A549 (cell line): Measurements from ENCODE around the gene DNAJC3. TPM values are rescaled to one million over a fixed set of nuclear protein-coding genes. Genes with fewer than 3 reads are reported as not detected.

Source experiments
- ATAC-seq, 2 experiments: fragments of 200-7000 bp in 1 of 2; fragments of >200 bp in 1 of 2; cut with Nextera tagmentation in 1 of 2; cut with Tn5 transposase in 1 of 2; 3 replicates each; pipeline versions ENCODE4 v1.8.0 to v1.9.1; 2018 to 2020; ENCODE audit warnings: mild to moderate bottlenecking in 1 of 2, moderate library complexity in 1 of 2
- CTCF ChIA-PET: fragments of 300-600 bp; sonication (Branson Sonifier 250); formaldehyde crosslinking; extraction: SDS; loops from one replicate; lab custom pipeline; 2021; ENCODE audit warnings: antibody characterized with exemption, inconsistent platforms; lab: Yijun Ruan, JAX
- POLR2A ChIA-PET: fragments of 350-600 bp; formaldehyde crosslinking; extraction: SDS; loops from one replicate; lab custom pipeline; 2021; ENCODE audit warnings: antibody characterized with exemption, inconsistent platforms; lab: Yijun Ruan, JAX
- DNase-seq, 2 experiments: peaks; one replicate each; pipeline versions ENCODE4 v3.0.0 to v3.0.0-alpha.2; 2011 to 2016; ENCODE audit warnings: low read depth in 1 of 2, low spot score in 1 of 2
- FAIRE-seq: peaks from 2 replicates; lab custom pipeline; 2011; peaks lifted over from hg19 to GRCh38; lab: Jason Lieb, UNC
- H3K27ac ChIP-seq, 2 experiments: fragments of >200 bp; sonication (Bioruptor Twin); formaldehyde crosslinking; 3 replicates each; pipeline ENCODE4 v1.5.1; 2016 to 2017
- H3K4me1 ChIP-seq: fragments of >200 bp; sonication (Bioruptor Twin); formaldehyde crosslinking; 3 replicates; pipeline ENCODE4 v1.6.1; 2016
- H3K4me2 ChIP-seq: fragments of >200 bp; sonication (Bioruptor Twin); formaldehyde crosslinking; 3 replicates; pipeline ENCODE4 v1.6.1; 2016
- H3K4me3 ChIP-seq: fragments of >200 bp; sonication (Bioruptor Twin); formaldehyde crosslinking; 3 replicates; pipeline ENCODE4 v1.5.1; 2016
- H3K9me3 ChIP-seq: fragments of >200 bp; sonication (Bioruptor Twin); formaldehyde crosslinking; 3 replicates; pipeline ENCODE4 v1.6.1; 2016
- BCL3 ChIP-seq: fragments of >200 bp; sonication (Bioruptor Twin); formaldehyde crosslinking; IDR thresholded peaks from 3 replicates; pipeline ENCODE4 v1.6.1; 2016
- BHLHE40 ChIP-seq: IDR thresholded peaks from 2 replicates; pipeline ENCODE4 v1.6.1; 2012; ENCODE audit warnings: low read depth, low read length, inconsistent platforms
- CBX2 ChIP-seq: fragments of 200-600 bp; sonication (generic); IDR thresholded peaks from 2 replicates; pipeline ENCODE4 v1.6.1; 2016; ENCODE audit warnings: low read depth, mild to moderate bottlenecking, borderline replicate concordance
- CEBPB ChIP-seq, 2 experiments: fragments of >200 bp in 1 of 2; sonication (Bioruptor Twin) in 1 of 2; formaldehyde crosslinking in 1 of 2; IDR thresholded peaks; 2 replicates each; pipeline ENCODE4 v1.6.1; 2012 to 2016
- CTCF ChIP-seq: fragments of >200 bp; sonication (Bioruptor Twin); formaldehyde crosslinking; IDR thresholded peaks from 3 replicates; pipeline ENCODE4 v1.5.1; 2016
- EHF ChIP-seq: fragments of 250-450 bp; sonication (Bioruptor Pico); IDR thresholded peaks from 2 replicates; pipeline ENCODE4 v1.5.0; 2020; ENCODE audit warnings: mild to moderate bottlenecking
- EP300 ChIP-seq, 2 experiments: fragments of >200 bp; sonication (Bioruptor Twin); formaldehyde crosslinking; IDR thresholded peaks; 2 replicates in 1 of 2; 3 replicates in 1 of 2; pipeline ENCODE4 v1.6.1; 2016 to 2017
- ESRRA ChIP-seq: fragments of 150-350 bp; IDR thresholded peaks from 2 replicates; pipeline ENCODE4 v1.6.1; 2014; ENCODE audit warnings: mild to moderate bottlenecking, low read length, borderline replicate concordance
- FOSL2 ChIP-seq, 2 experiments: fragments of 450-650 bp in 1 of 2; fragments of >200 bp in 1 of 2; sonication (Bioruptor Twin) in 1 of 2; formaldehyde crosslinking; IDR thresholded peaks; 2 replicates each; pipeline versions ENCODE4 v1.5.0 to v1.6.1; 2016 to 2020; ENCODE audit warnings: mild to moderate bottlenecking in 1 of 2, moderate library complexity in 1 of 2
- FOXS1 ChIP-seq: fragments of 250-450 bp; sonication (Bioruptor Pico); IDR thresholded peaks from 2 replicates; pipeline ENCODE4 v1.5.0; 2020; ENCODE audit warnings: mild to moderate bottlenecking, moderate library complexity
- GATA3 ChIP-seq: IDR thresholded peaks from 2 replicates; pipeline ENCODE4 v1.6.1; 2012; ENCODE audit warnings: borderline replicate concordance
- HES2 ChIP-seq: fragments of >200 bp; sonication (Bioruptor Twin); formaldehyde crosslinking; IDR thresholded peaks from 2 replicates; pipeline ENCODE4 v1.6.1; 2016
- HEYL ChIP-seq: fragments of 250-450 bp; sonication (Bioruptor Pico); IDR thresholded peaks from 2 replicates; pipeline ENCODE4 v1.8.0; 2021; ENCODE audit warnings: mild to moderate bottlenecking, moderate library complexity
- HOXA7 ChIP-seq: fragments of 250-450 bp; sonication (Bioruptor Pico); IDR thresholded peaks from 2 replicates; pipeline ENCODE4 v1.5.0; 2020; ENCODE audit warnings: mild to moderate bottlenecking, moderate library complexity
- HOXB13 ChIP-seq: fragments of 250-450 bp; sonication (Bioruptor Pico); IDR thresholded peaks from 2 replicates; pipeline ENCODE4 v1.5.0; 2020; ENCODE audit warnings: low read depth, mild to moderate bottlenecking, moderate library complexity
- HOXB5 ChIP-seq: fragments of 250-450 bp; sonication (Bioruptor Pico); IDR thresholded peaks from 2 replicates; pipeline ENCODE4 v1.5.0; 2020; ENCODE audit warnings: mild to moderate bottlenecking, moderate library complexity
- JUNB ChIP-seq: fragments of >200 bp; sonication (Bioruptor Twin); formaldehyde crosslinking; IDR thresholded peaks from 2 replicates; pipeline ENCODE4 v1.6.1; 2016
- KDM1A ChIP-seq: fragments of 200-600 bp; sonication (generic); IDR thresholded peaks from 2 replicates; pipeline ENCODE4 v1.6.1; 2016; ENCODE audit warnings: low read depth, mild to moderate bottlenecking
- MAFK ChIP-seq: fragments of 450-650 bp; IDR thresholded peaks from 2 replicates; pipeline ENCODE4 v1.6.1; 2014; ENCODE audit not compliant: partially characterized antibody
- NPAS2 ChIP-seq: fragments of 250-450 bp; sonication (Bioruptor Pico); IDR thresholded peaks from 2 replicates; pipeline ENCODE4 v1.8.0; 2022; ENCODE audit warnings: mild to moderate bottlenecking, moderate library complexity, borderline replicate concordance
- NR3C1 ChIP-seq: fragments of >200 bp; sonication (Bioruptor Twin); formaldehyde crosslinking; IDR thresholded peaks from 3 replicates; pipeline ENCODE4 v1.6.1; 2017
- PBX3 ChIP-seq: IDR thresholded peaks from 2 replicates; pipeline ENCODE4 v1.6.1; 2012
- PHF8 ChIP-seq: fragments of 200-600 bp; sonication (generic); IDR thresholded peaks from 2 replicates; pipeline ENCODE4 v1.6.1; 2016; ENCODE audit warnings: low read depth, mild to moderate bottlenecking, antibody characterized with exemption, moderate library complexity, borderline replicate concordance
- POLR2A ChIP-seq: IDR thresholded peaks from 2 replicates; pipeline ENCODE4 v1.6.1; 2012; ENCODE audit warnings: mild to moderate bottlenecking, low read length
- RAD21 ChIP-seq, 2 experiments: fragments of >200 bp in 1 of 2; sonication (Bioruptor Twin) in 1 of 2; formaldehyde crosslinking in 1 of 2; IDR thresholded peaks in 1 of 2; conservative IDR thresholded peaks in 1 of 2; 2 replicates in 1 of 2; 3 replicates in 1 of 2; pipeline ENCODE4 v1.6.1; 2012 to 2018; ENCODE audit warnings: inconsistent platforms in 1 of 2
- REST ChIP-seq: fragments of 200-600 bp; sonication (generic); IDR thresholded peaks from 2 replicates; pipeline ENCODE4 v1.6.1; 2016; ENCODE audit warnings: antibody characterized with exemption, mild to moderate bottlenecking, moderate library complexity
- RFX5 ChIP-seq: fragments of 450-650 bp; IDR thresholded peaks from 2 replicates; pipeline ENCODE4 v1.7.1; 2014; ENCODE audit warnings: antibody characterized with exemption, mild to moderate bottlenecking, moderate library complexity
- RNF2 ChIP-seq: fragments of 200-600 bp; sonication (generic); IDR thresholded peaks from 2 replicates; pipeline ENCODE4 v1.6.1; 2016; ENCODE audit warnings: low read depth, mild to moderate bottlenecking, antibody characterized with exemption, moderate library complexity, borderline replicate concordance
- TP53 ChIP-seq: fragments of 250-450 bp; sonication (Bioruptor Pico); IDR thresholded peaks from 2 replicates; pipeline ENCODE4 v1.5.0; 2021; ENCODE audit warnings: mild to moderate bottlenecking, moderate library complexity
- ZC3H11A ChIP-seq: fragments of 450-650 bp; IDR thresholded peaks from 2 replicates; pipeline ENCODE4 v1.6.1; 2014; ENCODE audit warnings: antibody characterized with exemption, mild to moderate bottlenecking
- ZFP36 ChIP-seq: fragments of 450-650 bp; IDR thresholded peaks from 2 replicates; pipeline ENCODE4 v1.6.1; 2014; ENCODE audit warnings: borderline replicate concordance; ENCODE audit not compliant: partially characterized antibody
- ZNF302 ChIP-seq: fragments of 250-450 bp; sonication (Bioruptor Pico); IDR thresholded peaks from 2 replicates; pipeline ENCODE4 v1.9.0; 2021; ENCODE audit warnings: inconsistent platforms, mild to moderate bottlenecking, moderate library complexity
- ZSCAN20 ChIP-seq: fragments of 250-450 bp; sonication (Bioruptor Pico); IDR thresholded peaks from 2 replicates; pipeline ENCODE4 v1.8.0; 2022; ENCODE audit warnings: mild to moderate bottlenecking, moderate library complexity
- WGBS: methylation state at CpG from one replicate; pipeline ENCODE4 v1.1.6; 2017; ENCODE audit errors: missing lambda C conversion rate; 5-methylcytosine and 5-hydroxymethylcytosine counted together
- polyA minus RNA-seq: library from RNA; depleted of rRNA, polyadenylated mRNA; stranded (reverse); fragments of >200 nt; gene quantifications from 2 replicates; pipeline ENCODE4 v1.2.3, GENCODE V29; 2011; rRNA and poly(A)+ RNA removed
- polyA plus RNA-seq, 4 experiments: library from polyadenylated mRNA; depleted of rRNA in 3 of 4; stranded (reverse); fragments of >200 nt; fragmentation: RNase III in 1 of 4; extraction: RNeasy Plus Mini Kit Qiagen cat#74134 plus additional on column Dnase treatment in 1 of 4; gene quantifications; 2 replicates in 3 of 4; 3 replicates in 1 of 4; pipeline ENCODE4 v1.2.3, GENCODE V29; 2011 to 2017

The DNAJC3 gene
- polyA plus RNA-seq (2011; rRNA removed) (18.6 and 21.9 TPM in 2 replicates), polyA plus RNA-seq (2017; fragmentation: RNase III; extraction: RNeasy Plus Mini Kit Qiagen cat#74134 plus additional on column Dnase treatment) (10.0 to 11.1 TPM (median 11.1 TPM) in 3 replicates), polyA minus RNA-seq (15.1 and 16.3 TPM in 2 replicates)
- polyA plus RNA-seq (2012; cell fraction: cytosol; rRNA removed) = 2.4 and 2.7 TPM in 2 replicates
- 1.6 and 2.6 TPM in 2 replicates for polyA plus RNA-seq (2012; cell fraction: nucleus; rRNA removed)

- ATAC-seq (peak; percentile 96 to 97), DNase-seq (peak; percentile 86 to 96), FAIRE-seq (no peak)
- WGBS = 2% methylated on average over 9 of the region's 90 CpGs
- ChIA-PET CTCF (interaction anchor here (1.0 kb wide), 1 partner anchor 16 kb away, joined by 3 read pairs; no protein-coding TSS in a partner anchor), POLR2A (interaction anchor here (1.0 to 1.5 kb wide), 9 partner anchors 16 to 123 kb away, joined by 4 to 10 read pairs (median 6); partner anchors contain the start of gene DZIP1)
- no peaks in the 10 kb centered on the region for H3K9me3 ChIP-seq
- H3K4me3 ChIP-seq = peak within 1 kb of the TSS; percentile 82
- H3K4me1 ChIP-seq = peaks cover 27% of the 10 kb centered on the region; the same call in 2 of the 3 replicates
- H3K4me2 ChIP-seq = peak within 1 kb of the TSS; percentile 95
- H3K27ac ChIP-seq = peak within 1 kb of the TSS; percentile 82 to 95
- no peak for TF ChIP-seq FOSL2 (IDR thresholded peaks at IDR 0.05)
- TF ChIP-seq FOSL2 (CRISPR knock-in tag; IDR thresholded peaks at IDR 0.05) = no peak
- TF ChIP-seq MAFK = no peak
- no peak for TF ChIP-seq ZSCAN20 (CRISPR knock-in tag)
- no peak for TF ChIP-seq CTCF
- TF ChIP-seq EHF (CRISPR knock-in tag) = no peak
- TF ChIP-seq RAD21 (conservative IDR thresholded peaks at IDR 0.05 in 1 of 2, IDR thresholded peaks at IDR 0.05 in 1 of 2) = no peak
- TF ChIP-seq PBX3 = no peak
- no peak for TF ChIP-seq HOXB13 (CRISPR knock-in tag)
- no peak for TF ChIP-seq RNF2
- TF ChIP-seq HEYL (CRISPR knock-in tag) = no peak
- no peak for TF ChIP-seq JUNB
- no peak for TF ChIP-seq HOXB5
- no peak for TF ChIP-seq FOXS1 (CRISPR knock-in tag)
- TF ChIP-seq REST = no peak
- peak; percentile 68 for TF ChIP-seq RFX5
- TF ChIP-seq CEBPB (IDR thresholded peaks at IDR 0.05) = no peak
- TF ChIP-seq HOXA7 (CRISPR knock-in tag) = no peak
- no peak for TF ChIP-seq ZC3H11A
- no peak for TF ChIP-seq ESRRA
- TF ChIP-seq ZFP36 = no peak
- no peak for TF ChIP-seq GATA3
- TF ChIP-seq TP53 (CRISPR knock-in tag) = no peak
- no peak for TF ChIP-seq EP300 (IDR thresholded peaks at IDR 0.05)
- TF ChIP-seq NR3C1 = no peak
- TF ChIP-seq CBX2 = no peak
- TF ChIP-seq ZNF302 (CRISPR knock-in tag) = no peak
- no peak for TF ChIP-seq KDM1A
- no peak for TF ChIP-seq BCL3
- no peak for TF ChIP-seq NPAS2
- TF ChIP-seq PHF8 = peak; percentile 89
- peak; percentile 62 for TF ChIP-seq BHLHE40
- no peak for TF ChIP-seq HES2
- TF ChIP-seq POLR2A = peak; percentile 72
Measured at GRCh38 chr13:95676762-95677563, at the start of gene DNAJC3. Gene DNAJC3 (plus strand): TSS chr13:95677139. CDS start chr13:95677256, 117 bp downstream.
